Measurements from ENCODE around the gene C1orf87. TPM values are rescaled to one million over a fixed set of nuclear protein-coding genes. Genes with fewer than 3 reads are reported as not detected.

The C1orf87 gene
- total and polyA plus RNA-seq, 4 donors, result not detected

DNA sequence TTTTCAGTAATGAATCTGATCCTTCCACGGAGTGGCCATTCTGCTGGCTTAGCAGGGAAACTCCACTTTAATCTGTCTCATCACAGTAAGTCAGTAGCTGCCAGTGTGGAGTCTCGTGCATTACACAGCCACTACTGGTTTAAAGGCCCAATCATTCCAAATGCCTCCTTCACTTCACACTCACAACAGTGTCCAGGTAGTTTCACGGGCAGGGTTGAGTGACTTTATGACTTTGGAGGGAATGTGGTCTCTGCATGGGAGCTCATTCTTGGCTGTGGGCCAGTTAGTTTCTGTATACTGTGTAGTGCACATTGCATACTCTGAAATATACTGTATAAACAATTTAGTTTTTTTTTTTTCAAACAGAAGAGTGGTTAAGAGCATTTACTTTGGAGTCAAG is 34.6 kb upstream of the C1orf87 start:
- Histone ChIP-seq H3K4me1 (ENCODE audit: control insufficient read depth in 4 of 4, insufficient read depth in 4 of 4, low read length in 3 of 4) (no peaks in the 10 kb centered on the region), H3K4me3 (ENCODE audit: low read depth in 1 of 3, low read length in 3 of 3) (no peak overlapping the region), H3K9me3 (ENCODE audit: control insufficient read depth in 4 of 4, low read length in 3 of 4) (no peaks in the 10 kb centered on the region), H3K36me3 (ENCODE audit: control insufficient read depth in 4 of 4, insufficient read depth in 3 of 4, low read depth in 1 of 4, low read length in 3 of 4) (no peaks in the 10 kb centered on the region), H3K9ac (ENCODE audit: low read depth in 1 of 2, low read length in 2 of 2) (no peak overlapping the region), H3K27ac (ENCODE audit: low read depth in 1 of 2, low read length in 2 of 2) (no peak overlapping the region), H3K27me3 (ENCODE audit: control insufficient read depth in 4 of 4, insufficient read depth in 4 of 4, low read length in 3 of 4) (no peaks in the 10 kb centered on the region)
- DNase-seq (ENCODE audit: low spot score), result no peak
- WGBS, result 84% methylated on average over 3 of the region's 3 CpGs
- TF ChIP-seq EGR1 (IDR thresholded peaks at IDR 0.05; ENCODE audit: low read depth in 2 of 2) (no peak), HNF4G (IDR thresholded peaks at IDR 0.05) (no peak), HNF4A (conservative IDR thresholded peaks at IDR 0.05) (no peak), RXRA (IDR thresholded peaks at IDR 0.05) (no peak), SP1 (IDR thresholded peaks at IDR 0.05) (no peak), FOXA2 (IDR thresholded peaks at IDR 0.05) (no peak)

DNA sequence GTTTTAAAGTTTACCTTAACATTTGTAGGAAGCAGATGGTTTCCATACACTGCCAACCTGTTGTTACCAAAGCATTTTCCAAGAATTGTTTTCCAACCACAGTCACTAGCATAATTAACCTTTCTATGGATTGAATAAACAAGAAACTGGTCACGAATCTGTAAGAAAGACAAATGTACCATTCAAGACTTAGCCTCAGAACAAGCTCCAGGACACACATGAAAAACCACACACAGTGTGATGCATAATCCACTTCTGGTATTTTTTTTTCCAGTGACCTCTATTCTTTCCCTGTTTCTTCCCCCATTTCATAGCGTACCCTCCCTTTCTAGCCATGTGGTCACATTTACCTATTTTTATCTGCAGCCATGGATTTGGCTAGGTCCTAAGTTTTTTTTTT is 29.6 kb upstream of the C1orf87 start:
- 64% methylated on average over 2 of the region's 2 CpGs for WGBS
- H3K36me3 ChIP-seq (ENCODE audit: control insufficient read depth in 4 of 4, insufficient read depth in 3 of 4, low read depth in 1 of 4, low read length in 3 of 4), result no peaks in the 10 kb centered on the region

More for the DNA sequence above, 29.6 kb upstream of the C1orf87 start:
- H3K27me3 ChIP-seq (ENCODE audit: control insufficient read depth in 4 of 4, insufficient read depth in 4 of 4, low read length in 3 of 4), result peaks cover 0 to 5% (median 2%) of the 10 kb centered on the region in 4 donors
- no peak for DNase-seq (ENCODE audit: low spot score)
- H3K9ac ChIP-seq (ENCODE audit: low read depth in 1 of 2, low read length in 2 of 2), result no peak overlapping the region
- no peaks in the 10 kb centered on the region for H3K4me1 ChIP-seq (ENCODE audit: control insufficient read depth in 4 of 4, insufficient read depth in 4 of 4, low read length in 3 of 4)
- H3K4me3 ChIP-seq (ENCODE audit: low read depth in 1 of 3, low read length in 3 of 3), result no peak overlapping the region
- H3K9me3 ChIP-seq (ENCODE audit: control insufficient read depth in 4 of 4, low read length in 3 of 4), result no peaks in the 10 kb centered on the region
- no peak overlapping the region for H3K27ac ChIP-seq (ENCODE audit: low read depth in 1 of 2, low read length in 2 of 2)
- TF ChIP-seq JUND (IDR thresholded peaks at IDR 0.05) (no peak), HNF4A (conservative IDR thresholded peaks at IDR 0.05) (no peak), GABPA (IDR thresholded peaks at IDR 0.05 in 1 of 2, conservative IDR thresholded peaks at IDR 0.05 in 1 of 2) (no peak), TAF1 (conservative IDR thresholded peaks at IDR 0.05) (no peak), HNF4G (IDR thresholded peaks at IDR 0.05) (no peak), FOXA2 (IDR thresholded peaks at IDR 0.05) (no peak), NR2F2 (IDR thresholded peaks at IDR 0.05) (no peak), RXRA (IDR thresholded peaks at IDR 0.05) (no peak), YY1 (IDR thresholded peaks at IDR 0.05) (no peak), SP1 (IDR thresholded peaks at IDR 0.05) (no peak), EGR1 (IDR thresholded peaks at IDR 0.05; ENCODE audit: low read depth in 2 of 2) (no peak), FOXA1 (IDR thresholded peaks at IDR 0.05) (no peak)
- TF ChIP-seq, protein P1, sequence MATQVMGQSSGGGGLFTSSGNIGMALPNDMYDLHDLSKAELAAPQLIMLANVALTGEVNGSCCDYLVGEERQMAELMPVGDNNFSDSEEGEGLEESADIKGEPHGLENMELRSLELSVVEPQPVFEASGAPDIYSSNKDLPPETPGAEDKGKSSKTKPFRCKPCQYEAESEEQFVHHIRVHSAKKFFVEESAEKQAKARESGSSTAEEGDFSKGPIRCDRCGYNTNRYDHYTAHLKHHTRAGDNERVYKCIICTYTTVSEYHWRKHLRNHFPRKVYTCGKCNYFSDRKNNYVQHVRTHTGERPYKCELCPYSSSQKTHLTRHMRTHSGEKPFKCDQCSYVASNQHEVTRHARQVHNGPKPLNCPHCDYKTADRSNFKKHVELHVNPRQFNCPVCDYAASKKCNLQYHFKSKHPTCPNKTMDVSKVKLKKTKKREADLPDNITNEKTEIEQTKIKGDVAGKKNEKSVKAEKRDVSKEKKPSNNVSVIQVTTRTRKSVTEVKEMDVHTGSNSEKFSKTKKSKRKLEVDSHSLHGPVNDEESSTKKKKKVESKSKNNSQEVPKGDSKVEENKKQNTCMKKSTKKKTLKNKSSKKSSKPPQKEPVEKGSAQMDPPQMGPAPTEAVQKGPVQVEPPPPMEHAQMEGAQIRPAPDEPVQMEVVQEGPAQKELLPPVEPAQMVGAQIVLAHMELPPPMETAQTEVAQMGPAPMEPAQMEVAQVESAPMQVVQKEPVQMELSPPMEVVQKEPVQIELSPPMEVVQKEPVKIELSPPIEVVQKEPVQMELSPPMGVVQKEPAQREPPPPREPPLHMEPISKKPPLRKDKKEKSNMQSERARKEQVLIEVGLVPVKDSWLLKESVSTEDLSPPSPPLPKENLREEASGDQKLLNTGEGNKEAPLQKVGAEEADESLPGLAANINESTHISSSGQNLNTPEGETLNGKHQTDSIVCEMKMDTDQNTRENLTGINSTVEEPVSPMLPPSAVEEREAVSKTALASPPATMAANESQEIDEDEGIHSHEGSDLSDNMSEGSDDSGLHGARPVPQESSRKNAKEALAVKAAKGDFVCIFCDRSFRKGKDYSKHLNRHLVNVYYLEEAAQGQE (IDR thresholded peaks at IDR 0.05), result no peak
- TF ChIP-seq, protein P2, sequence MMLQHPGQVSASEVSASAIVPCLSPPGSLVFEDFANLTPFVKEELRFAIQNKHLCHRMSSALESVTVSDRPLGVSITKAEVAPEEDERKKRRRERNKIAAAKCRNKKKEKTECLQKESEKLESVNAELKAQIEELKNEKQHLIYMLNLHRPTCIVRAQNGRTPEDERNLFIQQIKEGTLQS (IDR thresholded peaks at IDR 0.05), result no peak
- TF ChIP-seq, protein P3, sequence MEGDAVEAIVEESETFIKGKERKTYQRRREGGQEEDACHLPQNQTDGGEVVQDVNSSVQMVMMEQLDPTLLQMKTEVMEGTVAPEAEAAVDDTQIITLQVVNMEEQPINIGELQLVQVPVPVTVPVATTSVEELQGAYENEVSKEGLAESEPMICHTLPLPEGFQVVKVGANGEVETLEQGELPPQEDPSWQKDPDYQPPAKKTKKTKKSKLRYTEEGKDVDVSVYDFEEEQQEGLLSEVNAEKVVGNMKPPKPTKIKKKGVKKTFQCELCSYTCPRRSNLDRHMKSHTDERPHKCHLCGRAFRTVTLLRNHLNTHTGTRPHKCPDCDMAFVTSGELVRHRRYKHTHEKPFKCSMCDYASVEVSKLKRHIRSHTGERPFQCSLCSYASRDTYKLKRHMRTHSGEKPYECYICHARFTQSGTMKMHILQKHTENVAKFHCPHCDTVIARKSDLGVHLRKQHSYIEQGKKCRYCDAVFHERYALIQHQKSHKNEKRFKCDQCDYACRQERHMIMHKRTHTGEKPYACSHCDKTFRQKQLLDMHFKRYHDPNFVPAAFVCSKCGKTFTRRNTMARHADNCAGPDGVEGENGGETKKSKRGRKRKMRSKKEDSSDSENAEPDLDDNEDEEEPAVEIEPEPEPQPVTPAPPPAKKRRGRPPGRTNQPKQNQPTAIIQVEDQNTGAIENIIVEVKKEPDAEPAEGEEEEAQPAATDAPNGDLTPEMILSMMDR (IDR thresholded peaks at IDR 0.05; ENCODE audit: low read depth, low read length, missing input control), result no peak
- TF ChIP-seq, protein P4, sequence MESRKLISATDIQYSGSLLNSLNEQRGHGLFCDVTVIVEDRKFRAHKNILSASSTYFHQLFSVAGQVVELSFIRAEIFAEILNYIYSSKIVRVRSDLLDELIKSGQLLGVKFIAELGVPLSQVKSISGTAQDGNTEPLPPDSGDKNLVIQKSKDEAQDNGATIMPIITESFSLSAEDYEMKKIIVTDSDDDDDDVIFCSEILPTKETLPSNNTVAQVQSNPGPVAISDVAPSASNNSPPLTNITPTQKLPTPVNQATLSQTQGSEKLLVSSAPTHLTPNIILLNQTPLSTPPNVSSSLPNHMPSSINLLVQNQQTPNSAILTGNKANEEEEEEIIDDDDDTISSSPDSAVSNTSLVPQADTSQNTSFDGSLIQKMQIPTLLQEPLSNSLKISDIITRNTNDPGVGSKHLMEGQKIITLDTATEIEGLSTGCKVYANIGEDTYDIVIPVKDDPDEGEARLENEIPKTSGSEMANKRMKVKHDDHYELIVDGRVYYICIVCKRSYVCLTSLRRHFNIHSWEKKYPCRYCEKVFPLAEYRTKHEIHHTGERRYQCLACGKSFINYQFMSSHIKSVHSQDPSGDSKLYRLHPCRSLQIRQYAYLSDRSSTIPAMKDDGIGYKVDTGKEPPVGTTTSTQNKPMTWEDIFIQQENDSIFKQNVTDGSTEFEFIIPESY (IDR thresholded peaks at IDR 0.05), result no peak
- TF ChIP-seq, protein P5, sequence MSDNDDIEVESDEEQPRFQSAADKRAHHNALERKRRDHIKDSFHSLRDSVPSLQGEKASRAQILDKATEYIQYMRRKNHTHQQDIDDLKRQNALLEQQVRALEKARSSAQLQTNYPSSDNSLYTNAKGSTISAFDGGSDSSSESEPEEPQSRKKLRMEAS (IDR thresholded peaks at IDR 0.05), result no peak
